ENCODE measurements around the gene TSEN2.
"Not testable (repeated sequence)": the region's sequence is repeated elsewhere in the genome, so short reads cannot be mapped to it uniquely, and the experiment has no call there.

TSEN2 gene

GRCh38 chr3:12484198-12484982, at the start of gene TSEN2:
Gene TSEN2, plus strand, starts transcription at chr3:12484480. Its CDS starts 5,321 bp downstream, at chr3:12489801.
- DNase-seq (ENCODE audit: low spot score): peak; percentile 96

GRCh38 chr3:12436514-12437220, 47.6 kb upstream of the TSEN2 start:
- no peak for DNase-seq (ENCODE audit: low spot score)

GRCh38 chr3:12437221-12437605, 47.1 kb upstream of the TSEN2 start:
- DNase-seq (ENCODE audit: low spot score): no peak

GRCh38 chr3:12437861-12438260, 46.4 kb upstream of the TSEN2 start:
- DNase-seq (ENCODE audit: low spot score): no peak

GRCh38 chr3:12438318-12438717, 46.0 kb upstream of the TSEN2 start:
- no peak for DNase-seq (ENCODE audit: low spot score)

GRCh38 chr3:12439161-12439940, 44.9 kb upstream of the TSEN2 start:
- DNase-seq (ENCODE audit: low spot score): no peak

- no peak for DNase-seq (ENCODE audit: low spot score)
These were observed 43.2 kb upstream of the TSEN2 start for GRCh38 chr3:12440927-12441714.

GRCh38 chr3:12442654-12443501, 41.4 kb upstream of the TSEN2 start:
- DNase-seq (ENCODE audit: low spot score): no peak

GRCh38 chr3:12443781-12444522, 40.3 kb upstream of the TSEN2 start:
- DNase-seq (ENCODE audit: low spot score): no peak

GRCh38 chr3:12444582-12445471, 39.5 kb upstream of the TSEN2 start:
- DNase-seq (ENCODE audit: low spot score): no peak

- no peak for DNase-seq (ENCODE audit: low spot score)
These were observed 38.6 kb upstream of the TSEN2 start for GRCh38 chr3:12445523-12446240.

- DNase-seq (ENCODE audit: low spot score): no peak
These were observed 38.0 kb upstream of the TSEN2 start for GRCh38 chr3:12446298-12446697.

GRCh38 chr3:12447075-12447474, 37.2 kb upstream of the TSEN2 start:
- no peak for DNase-seq (ENCODE audit: low spot score)

GRCh38 chr3:12448404-12449202, 35.7 kb upstream of the TSEN2 start:
- not testable (repeated sequence) for DNase-seq (ENCODE audit: low spot score)

GRCh38 chr3:12449889-12450682, 34.2 kb upstream of the TSEN2 start:
- DNase-seq (ENCODE audit: low spot score): no peak

- DNase-seq (ENCODE audit: low spot score): no peak
These were observed 32.8 kb upstream of the TSEN2 start for GRCh38 chr3:12451481-12451880.

- DNase-seq (ENCODE audit: low spot score): no peak
These were observed 32.3 kb upstream of the TSEN2 start for GRCh38 chr3:12451960-12452359.

Data from hematopoietic multipotent progenitor cell treated with erythropoietin and hydrocortisone succinate and interleukin-3 and kit ligand, for 17 days (in vitro differentiated cells).